HepG2 (cell line): ENCODE results near the gene STARD13. TPM values are rescaled to one million over a fixed set of nuclear protein-coding genes. Genes with fewer than 3 reads are reported as not detected.

Experiments
- ATAC-seq: fragments of 200-7000 bp; cut with Tn5 transposase; 3 replicates; pipeline ENCODE4 v1.9.1; 2020; ENCODE audit warnings: mild to moderate bottlenecking, moderate library complexity
- BruUV-seq: library from RNA; stranded (reverse); fragments of 400-500 nt; replicated peaks from 2 replicates; lab custom pipeline; 2021; lab: Mats Ljungman, UMichigan
- CTCF ChIA-PET: fragments of 300-600 bp; formaldehyde crosslinking; extraction: SDS; loops from one replicate; lab custom pipeline; 2021; ENCODE audit warnings: low total read pairs, inconsistent platforms, low intra/inter-chr PET ratio; lab: Yijun Ruan, JAX
- POLR2A ChIA-PET: fragments of 350-600 bp; sonication (Branson Sonifier 250); formaldehyde crosslinking; loops from one replicate; lab custom pipeline; 2020; ENCODE audit warnings: antibody characterized with exemption, inconsistent platforms; lab: Yijun Ruan, JAX
- DNase-seq: peaks from one replicate; pipeline ENCODE4 v3.0.0-alpha.2; 2015; ENCODE audit warnings: low spot score
- FAIRE-seq: peaks from 3 replicates; lab custom pipeline; 2011; peaks lifted over from hg19 to GRCh38; lab: Jason Lieb, UNC
- H2AFZ ChIP-seq: one replicate; pipeline ENCODE4 v1.6.1; 2011; ENCODE audit warnings: low read length, inconsistent platforms
- H3K27ac ChIP-seq: fragments of 300-600 bp; 3 replicates; pipeline ENCODE4 v1.8.0; 2011; ENCODE audit warnings: mixed run types, mild to moderate bottlenecking, mixed read lengths, low read length, inconsistent platforms; ENCODE audit not compliant: insufficient read depth; ENCODE audit errors: extremely low read length
- H3K27me3 ChIP-seq, 2 experiments: fragments of 200-600 bp in 1 of 2; 2 replicates in 1 of 2; 3 replicates in 1 of 2; pipeline versions ENCODE4 v1.6.0 to v1.8.0; 2011; ENCODE audit warnings: low read length in 2 of 2, mild to moderate bottlenecking in 2 of 2, moderate library complexity in 2 of 2, inconsistent platforms in 1 of 2; ENCODE audit not compliant: insufficient read depth in 2 of 2, control insufficient read depth in 1 of 2
- H3K36me3 ChIP-seq, 2 experiments: fragments of 200-600 bp in 1 of 2; replicated peaks in 1 of 2; 2 replicates in 1 of 2; 3 replicates in 1 of 2; pipeline versions ENCODE4 v1.5.1 to v1.8.0; 2011; ENCODE audit warnings: low read length in 2 of 2, inconsistent platforms in 1 of 2; ENCODE audit not compliant: insufficient read depth in 2 of 2, control insufficient read depth in 1 of 2
- H3K4me1 ChIP-seq: 2 replicates; pipeline ENCODE4 v1.5.1; 2012; ENCODE audit warnings: low read length, inconsistent platforms; ENCODE audit not compliant: insufficient read depth
- H3K4me2 ChIP-seq: 2 replicates; pipeline ENCODE4 v1.6.0; 2011; ENCODE audit warnings: low read depth, low read length, inconsistent platforms
- H3K4me3 ChIP-seq, 3 experiments: fragments of 200-600 bp in 1 of 3; sonication (generic), shearing (Covaris generic) in 1 of 3; replicated peaks in 1 of 3; 2 replicates each; pipeline ENCODE4 v1.5.1; 2011 to 2016; ENCODE audit warnings: low read length in 3 of 3, inconsistent platforms in 2 of 3, low read depth in 2 of 3, mild to moderate bottlenecking in 2 of 3, control low read depth in 1 of 3, mixed read lengths in 1 of 3; ENCODE audit not compliant: insufficient read depth in 1 of 3
- H3K79me2 ChIP-seq: one replicate; pipeline ENCODE4 v1.6.1; 2011; ENCODE audit warnings: low read length, inconsistent platforms; ENCODE audit not compliant: insufficient read depth
- H3K9ac ChIP-seq: 2 replicates; pipeline ENCODE4 v1.6.0; 2011; ENCODE audit warnings: mild to moderate bottlenecking, low read depth, low read length, inconsistent platforms; ENCODE audit not compliant: insufficient read depth
- H3K9me3 ChIP-seq: 2 replicates; pipeline ENCODE4 v1.5.1; 2012; ENCODE audit warnings: mild to moderate bottlenecking, low read length
- H4K20me1 ChIP-seq: 2 replicates; pipeline ENCODE4 v1.6.0; 2011; ENCODE audit warnings: inconsistent platforms, mild to moderate bottlenecking, low read length, moderate library complexity; ENCODE audit not compliant: insufficient read depth
- ELF4 ChIP-seq: sonication (generic); formaldehyde crosslinking; IDR thresholded peaks from 2 replicates; pipeline ENCODE4 v1.5.0; 2020; ENCODE audit warnings: missing genetic modification reagents, mild to moderate bottlenecking, moderate library complexity, borderline replicate concordance
- PAWR ChIP-seq: sonication (generic); formaldehyde crosslinking; IDR thresholded peaks from 2 replicates; pipeline ENCODE4 v1.4.0; 2020; ENCODE audit warnings: missing genetic modification reagents, mild to moderate bottlenecking, borderline replicate concordance
- SNAPC4 ChIP-seq: sonication (generic); formaldehyde crosslinking; IDR thresholded peaks from 2 replicates; pipeline ENCODE4 v1.4.0; 2020; ENCODE audit warnings: mild to moderate bottlenecking, missing genetic modification reagents
- TOPORS ChIP-seq: sonication (generic); formaldehyde crosslinking; IDR thresholded peaks from 2 replicates; pipeline ENCODE4 v1.8.0; 2023; ENCODE audit warnings: mild to moderate bottlenecking, missing genetic modification reagents
- ZNF20 ChIP-seq: sonication (generic); formaldehyde crosslinking; IDR thresholded peaks from 2 replicates; pipeline ENCODE4 v1.4.0; 2020; ENCODE audit warnings: mild to moderate bottlenecking, moderate library complexity, missing genetic modification reagents
- ZNF333 ChIP-seq: sonication (generic); formaldehyde crosslinking; IDR thresholded peaks from 2 replicates; pipeline ENCODE4 v1.4.0; 2020; ENCODE audit warnings: mild to moderate bottlenecking, missing genetic modification reagents, borderline replicate concordance
- ZNF720 ChIP-seq: sonication (generic); formaldehyde crosslinking; IDR thresholded peaks from 2 replicates; pipeline ENCODE4 v1.4.0; 2020; ENCODE audit warnings: missing genetic modification reagents
- ZNF883 ChIP-seq: sonication (generic); formaldehyde crosslinking; IDR thresholded peaks from 2 replicates; pipeline ENCODE4 v1.5.1; 2020; ENCODE audit warnings: mild to moderate bottlenecking, missing genetic modification reagents; ENCODE audit errors: not compliant biosample characterization
- WGBS: methylation state at CpG from one replicate; pipeline ENCODE4 v1.1.6; 2017; ENCODE audit warnings: low lambda C conversion rate; 5-methylcytosine and 5-hydroxymethylcytosine counted together
- in situ Hi-C: cut with HindIII; loops from 2 replicates; pipeline ENCODE4 v1.10.0; 2017; ENCODE audit warnings: low pct_unique_long_range_greater_than_20kb; ENCODE audit not compliant: extremely low pct_ligation_motif_present
- intact Hi-C: fragments of 100-400 bp; cut with micrococcal nuclease; formaldehyde crosslinking; loops from one replicate; pipeline ENCODE4 v1.10.0; 2022; ENCODE audit not compliant: unreplicated experiment
- polyA plus RNA-seq, 8 experiments: library from polyadenylated mRNA; depleted of rRNA in 3 of 8; stranded (reverse) in 7 of 8; unstranded in 1 of 8; fragments of >200 nt; fragmentation: Illumina TruSeq in 4 of 8; extraction: Trizol in 4 of 8; gene quantifications; 2 replicates each; pipeline versions ENCODE4 v1.2.1 to v1.2.3, GENCODE V29; 2011 to 2016; ENCODE audit warnings: low read depth in 4 of 8, missing spikeins in 1 of 8, mixed read lengths in 1 of 8; ENCODE audit not compliant: insufficient read depth in 1 of 8
- total RNA-seq, 5 experiments: library from RNA; depleted of rRNA; stranded (reverse); fragments of >200 nt; fragmentation: Illumina TruSeq; extraction: Trizol; gene quantifications; 2 replicates each; pipeline ENCODE4 v1.2.3, GENCODE V29; 2016; ENCODE audit warnings: low read depth in 1 of 5
- TF ChIP-seq, protein P1 (sequence below): IDR thresholded peaks from 2 replicates; pipeline ENCODE4 v1.6.1; 2016; ENCODE audit warnings: missing compliant biosample characterization, missing genetic modification reagents, borderline replicate concordance

STARD13 gene
- total and polyA plus RNA-seq, 2 of the 13 experiments (the other 11 are each of a cell fraction or from before 2014, with no cell fraction given), result 12.8 to 14.3 TPM

- Histone ChIP-seq H2AFZ (no peak overlapping the region), H3K36me3 (peaks cover 16 to 48% of the 10 kb centered on the region in 2 experiments), H3K9ac (no peak overlapping the region), H3K4me1 (0 out of 2 replicates have a peak, but pooled peaks cover 8% of the 10 kb centered on the region), H3K4me2 (no peak overlapping the region), H3K9me3 (no peaks in the 10 kb centered on the region), H4K20me1 (no peaks in the 10 kb centered on the region), H3K27ac (no peak overlapping the region), H3K4me3 (no peak overlapping the region), H3K27me3 (no peaks in the 10 kb centered on the region), H3K79me2 (no peaks in the 10 kb centered on the region)
- CTCF ChIA-PET, result no interaction called here
- ATAC-seq, result no peak
- no peak for TF ChIP-seq SNAPC4 (CRISPR knock-in tag)
- no peak for TF ChIP-seq ELF4
- no peak for TF ChIP-seq ZNF333
- no peak for TF ChIP-seq ZNF883 (CRISPR knock-in tag)
- no peak for TF ChIP-seq ZNF720 (CRISPR knock-in tag)
- no peak for TF ChIP-seq ZNF20 (CRISPR knock-in tag)
- TF ChIP-seq, protein P1, sequence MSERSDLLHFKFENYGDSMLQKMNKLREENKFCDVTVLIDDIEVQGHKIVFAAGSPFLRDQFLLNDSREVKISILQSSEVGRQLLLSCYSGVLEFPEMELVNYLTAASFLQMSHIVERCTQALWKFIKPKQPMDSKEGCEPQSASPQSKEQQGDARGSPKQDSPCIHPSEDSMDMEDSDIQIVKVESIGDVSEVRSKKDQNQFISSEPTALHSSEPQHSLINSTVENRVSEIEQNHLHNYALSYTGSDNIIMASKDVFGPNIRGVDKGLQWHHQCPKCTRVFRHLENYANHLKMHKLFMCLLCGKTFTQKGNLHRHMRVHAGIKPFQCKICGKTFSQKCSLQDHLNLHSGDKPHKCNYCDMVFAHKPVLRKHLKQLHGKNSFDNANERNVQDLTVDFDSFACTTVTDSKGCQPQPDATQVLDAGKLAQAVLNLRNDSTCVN, result no peak
- TF ChIP-seq PAWR (CRISPR knock-in tag), result no peak
- no peak for TF ChIP-seq TOPORS
- in situ Hi-C loops (no loop called here), intact Hi-C loops (no loop called here)
- FAIRE-seq, result no peak
- POLR2A ChIA-PET, result no interaction called here
- DNase-seq, result no peak
- no TSS peak for BruUV-seq
- 71% methylated on average over 1 of the region's 1 CpG for WGBS
Measured at GRCh38 chr13:33135097-33135496, 150.5 kb downstream of the STARD13 start.
